Glutamatergic neuron (in vitro differentiated cells): ENCODE results near the gene TRAF4. TPM values are rescaled to one million over a fixed set of nuclear protein-coding genes. Genes with fewer than 3 reads are reported as not detected.

Source experiments
- DNase-seq: peaks from one replicate; pipeline ENCODE4 v3.0.0; 2022
- H3K27ac Mint-ChIP-seq: one replicate; pipeline ENCODE4 v1.8.0; 2020; ENCODE audit warnings: mild to moderate bottlenecking, mixed read lengths, inconsistent platforms; ENCODE audit not compliant: unreplicated experiment
- H3K27me3 Mint-ChIP-seq: one replicate; pipeline ENCODE4 v1.8.0; 2020; ENCODE audit warnings: mild to moderate bottlenecking, moderate library complexity, mixed read lengths, inconsistent platforms; ENCODE audit not compliant: unreplicated experiment
- H3K36me3 Mint-ChIP-seq: one replicate; pipeline ENCODE4 v1.8.0; 2020; ENCODE audit warnings: mild to moderate bottlenecking, mixed read lengths, inconsistent platforms; ENCODE audit not compliant: unreplicated experiment
- H3K4me1 Mint-ChIP-seq: one replicate; pipeline ENCODE4 v1.8.0; 2020; ENCODE audit warnings: mild to moderate bottlenecking, low read depth, mixed read lengths, inconsistent platforms; ENCODE audit not compliant: unreplicated experiment
- H3K4me3 Mint-ChIP-seq: one replicate; pipeline ENCODE4 v1.8.0; 2020; ENCODE audit warnings: mild to moderate bottlenecking, mixed read lengths, inconsistent platforms; ENCODE audit not compliant: unreplicated experiment
- H3K9me3 Mint-ChIP-seq: one replicate; pipeline ENCODE4 v1.8.0; 2020; ENCODE audit warnings: mild to moderate bottlenecking, moderate library complexity, mixed read lengths, inconsistent platforms; ENCODE audit not compliant: unreplicated experiment
- CTCF ChIP-seq: fragments of 200-600 bp; sonication (generic); IDR thresholded peaks from one replicate; pipeline ENCODE4 v1.5.0; 2021; ENCODE audit not compliant: partially characterized antibody, unreplicated experiment
- total RNA-seq: library from RNA; stranded (reverse); fragmentation: NEBNext Ultra II Directional; extraction: Animal tissue kit (Norgen Biotek cat#: 25700); gene quantifications from one replicate; pipeline ENCODE4 v1.2.1, GENCODE V29; 2021; ENCODE audit not compliant: unreplicated experiment

TRAF4 gene
- total RNA-seq, 1 donor from 2014 or later: 373 TPM

GRCh38 chr17:28746611-28747050 is 2.8 kb downstream of the TRAF4 start:
- Mint-ChIP-seq H3K4me3 (peak overlapping the region; percentile 90), H3K4me1 (peaks cover 17% of the 10 kb centered on the region), H3K9me3 (peaks cover 28% of the 10 kb centered on the region), H3K27ac (peak overlapping the region; percentile 96), H3K36me3 (no peaks in the 10 kb centered on the region), H3K27me3 (peaks cover 32% of the 10 kb centered on the region)
- no peak for TF ChIP-seq CTCF
- DNase-seq: peak; percentile 82

GRCh38 chr17:28747051-28747691 is 3.4 kb downstream of the TRAF4 start:
- H3K36me3 Mint-ChIP-seq: no peaks in the 10 kb centered on the region
- peak; percentile 11 for TF ChIP-seq CTCF
- peaks cover 28% of the 10 kb centered on the region for H3K9me3 Mint-ChIP-seq
- H3K4me1 Mint-ChIP-seq: peaks cover 13% of the 10 kb centered on the region
- peak overlapping the region; percentile 90 for H3K4me3 Mint-ChIP-seq
- H3K27ac Mint-ChIP-seq: peak overlapping the region; percentile 96
- peak; percentile 42 for DNase-seq
- H3K27me3 Mint-ChIP-seq: peaks cover 32% of the 10 kb centered on the region

DNA sequence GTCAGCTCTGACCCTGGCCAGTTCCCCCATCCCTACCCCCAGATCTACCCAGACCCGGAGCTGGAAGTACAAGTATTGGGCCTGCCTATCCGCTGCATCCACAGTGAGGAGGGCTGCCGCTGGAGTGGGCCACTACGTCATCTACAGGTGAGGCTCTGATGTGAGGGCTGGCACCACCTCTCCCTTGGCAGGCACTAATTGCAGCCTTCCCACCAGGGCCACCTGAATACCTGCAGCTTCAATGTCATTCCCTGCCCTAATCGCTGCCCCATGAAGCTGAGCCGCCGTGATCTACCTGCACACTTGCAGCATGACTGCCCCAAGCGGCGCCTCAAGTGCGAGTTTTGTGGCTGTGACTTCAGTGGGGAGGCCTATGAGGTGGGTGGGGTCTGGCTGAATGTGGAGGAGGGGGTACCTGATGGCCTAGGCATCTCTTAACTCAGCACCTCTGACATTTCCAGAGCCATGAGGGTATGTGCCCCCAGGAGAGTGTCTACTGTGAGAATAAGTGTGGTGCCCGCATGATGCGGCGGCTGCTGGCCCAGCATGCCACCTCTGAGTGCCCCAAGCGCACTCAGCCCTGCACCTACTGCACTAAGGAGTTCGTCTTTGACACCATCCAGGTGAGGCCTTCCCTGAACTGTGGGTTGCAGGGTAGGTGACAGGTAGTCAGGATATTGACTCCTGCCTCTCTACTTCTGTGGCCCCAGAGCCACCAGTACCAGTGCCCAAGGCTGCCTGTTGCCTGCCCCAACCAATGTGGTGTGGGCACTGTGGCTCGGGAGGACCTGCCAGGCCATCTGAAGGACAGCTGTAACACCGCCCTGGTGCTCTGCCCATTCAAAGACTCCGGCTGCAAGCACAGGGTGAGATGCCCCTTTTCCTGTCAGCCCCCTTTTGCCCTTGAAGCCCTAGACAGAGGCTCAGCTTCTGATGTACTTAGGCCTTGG is 4.3 kb downstream of the TRAF4 start:
- peaks cover 31% of the 10 kb centered on the region for H3K27me3 Mint-ChIP-seq
- peaks cover 25% of the 10 kb centered on the region for H3K9me3 Mint-ChIP-seq
- DNase-seq: no peak
- no peak for TF ChIP-seq CTCF
- H3K36me3 Mint-ChIP-seq: no peaks in the 10 kb centered on the region
- peaks cover 13% of the 10 kb centered on the region for H3K4me1 Mint-ChIP-seq
- peak overlapping the region; percentile 90 for H3K4me3 Mint-ChIP-seq
- H3K27ac Mint-ChIP-seq: peak overlapping the region; percentile 96

- no peak overlapping the region for H3K4me3 Mint-ChIP-seq
- peak overlapping the region; percentile 52 for H3K27ac Mint-ChIP-seq
- H3K27me3 Mint-ChIP-seq: peaks cover 30% of the 10 kb centered on the region
- DNase-seq: no peak
- no peaks in the 10 kb centered on the region for H3K36me3 Mint-ChIP-seq
- TF ChIP-seq CTCF: no peak
- H3K9me3 Mint-ChIP-seq: peaks cover 24% of the 10 kb centered on the region
- H3K4me1 Mint-ChIP-seq: peaks cover 13% of the 10 kb centered on the region
These were observed 5.2 kb downstream of the TRAF4 start for GRCh38 chr17:28748852-28749515.
